SK-N-SH treated with all-trans-retinoic acid at 6 μM for 48 hours (cell line): ENCODE measurements around the gene MED4.

Source experiments
- ATAC-seq: fragments of 200-7000 bp; cut with Tn5 transposase; 3 replicates; pipeline ENCODE4 v1.9.1; 2020; ENCODE audit warnings: mild to moderate bottlenecking, moderate library complexity
- ARNTL ChIP-seq: fragments of 450-650 bp; formaldehyde crosslinking; IDR thresholded peaks from 2 replicates; pipeline ENCODE4 v1.5.0; 2020; ENCODE audit warnings: low read depth, mild to moderate bottlenecking, moderate library complexity, borderline replicate concordance
- BACH2 ChIP-seq: fragments of 250-450 bp; sonication (Bioruptor Pico); IDR thresholded peaks from 2 replicates; pipeline ENCODE4 v1.9.0; 2021; ENCODE audit warnings: mild to moderate bottlenecking, borderline replicate concordance
- CREB5 ChIP-seq: fragments of 250-450 bp; sonication (Bioruptor Pico); IDR thresholded peaks from 2 replicates; pipeline ENCODE4 v1.5.1; 2020; ENCODE audit warnings: low read depth, mild to moderate bottlenecking, moderate library complexity
- CSRNP3 ChIP-seq: fragments of 250-450 bp; sonication (Bioruptor Pico); IDR thresholded peaks from 2 replicates; pipeline ENCODE4 v1.5.1; 2021; ENCODE audit warnings: mild to moderate bottlenecking, moderate library complexity
- GLIS3 ChIP-seq: fragments of 250-450 bp; sonication (Bioruptor Pico); IDR thresholded peaks from 2 replicates; pipeline ENCODE4 v1.5.0; 2020; ENCODE audit warnings: mild to moderate bottlenecking, moderate library complexity
- ISL1 ChIP-seq: fragments of 250-450 bp; sonication (Bioruptor Pico); IDR thresholded peaks from 2 replicates; pipeline ENCODE4 v2.1.2; 2022; ENCODE audit warnings: mild to moderate bottlenecking, moderate library complexity
- OSR1 ChIP-seq: fragments of 250-450 bp; sonication (Bioruptor Pico); IDR thresholded peaks from 2 replicates; pipeline ENCODE4 v1.8.0; 2022; ENCODE audit warnings: moderate library complexity, mild to moderate bottlenecking, inconsistent platforms
- PATZ1 ChIP-seq: fragments of 250-450 bp; sonication (Bioruptor Pico); IDR thresholded peaks from 2 replicates; pipeline ENCODE4 v1.8.0; 2020; ENCODE audit warnings: mild to moderate bottlenecking, moderate library complexity, borderline replicate concordance
- POU6F1 ChIP-seq: fragments of 250-450 bp; sonication (Bioruptor Pico); IDR thresholded peaks from 2 replicates; pipeline ENCODE4 v1.8.0; 2021; ENCODE audit warnings: low read depth, mild to moderate bottlenecking, moderate library complexity, borderline replicate concordance
- RARB ChIP-seq: fragments of 250-450 bp; sonication (Bioruptor Pico); IDR thresholded peaks from 2 replicates; pipeline ENCODE4 v1.8.0; 2021; ENCODE audit warnings: mild to moderate bottlenecking, moderate library complexity
- TCF4 ChIP-seq: fragments of 250-450 bp; sonication (Bioruptor Pico); IDR thresholded peaks from 2 replicates; pipeline ENCODE4 v1.8.0; 2021; ENCODE audit warnings: mild to moderate bottlenecking, moderate library complexity, borderline replicate concordance
- TOX ChIP-seq: fragments of 250-450 bp; sonication (Bioruptor Pico); IDR thresholded peaks from 2 replicates; pipeline ENCODE4 v1.8.0; 2021; ENCODE audit warnings: mild to moderate bottlenecking, moderate library complexity, borderline replicate concordance
- TSHZ2 ChIP-seq: fragments of 250-450 bp; sonication (Bioruptor Pico); IDR thresholded peaks from 2 replicates; pipeline ENCODE4 v1.5.0; 2020; ENCODE audit warnings: mild to moderate bottlenecking, moderate library complexity
- ZFP30 ChIP-seq: fragments of 450-650 bp; formaldehyde crosslinking; IDR thresholded peaks from 2 replicates; pipeline ENCODE4 v1.5.0; 2022; ENCODE audit warnings: mild to moderate bottlenecking, moderate library complexity
- ZNF565 ChIP-seq: fragments of 450-650 bp; formaldehyde crosslinking; conservative IDR thresholded peaks from 2 replicates; pipeline ENCODE4 v1.5.0; 2020; ENCODE audit warnings: low read depth, mild to moderate bottlenecking, moderate library complexity
- ZNF70 ChIP-seq: fragments of 450-650 bp; formaldehyde crosslinking; IDR thresholded peaks from 2 replicates; pipeline ENCODE4 v1.5.0; 2020; ENCODE audit warnings: mild to moderate bottlenecking, moderate library complexity
- ZNF8 ChIP-seq: fragments of 450-650 bp; formaldehyde crosslinking; IDR thresholded peaks from 2 replicates; pipeline ENCODE4 v1.5.0; 2020; ENCODE audit warnings: mild to moderate bottlenecking, moderate library complexity

MED4 gene

GRCh38 chr13:48131533-48131932 is 36.6 kb upstream of the MED4 start:
- TF ChIP-seq ZFP30 (CRISPR knock-in tag): no peak
- TF ChIP-seq POU6F1 (CRISPR knock-in tag): no peak
- TF ChIP-seq ISL1: no peak
- no peak for TF ChIP-seq CREB5 (CRISPR knock-in tag)
- no peak for TF ChIP-seq OSR1 (CRISPR knock-in tag)
- TF ChIP-seq GLIS3 (CRISPR knock-in tag): no peak
- TF ChIP-seq ZNF565 (CRISPR knock-in tag): no peak
- TF ChIP-seq ZNF8 (CRISPR knock-in tag): no peak
- TF ChIP-seq ZNF70 (CRISPR knock-in tag): no peak
- no peak for TF ChIP-seq PATZ1
- TF ChIP-seq CSRNP3 (CRISPR knock-in tag): no peak
- TF ChIP-seq RARB: no peak
- no peak for TF ChIP-seq TSHZ2 (CRISPR knock-in tag)
- TF ChIP-seq BACH2: no peak
- no peak for TF ChIP-seq TOX (CRISPR knock-in tag)
- TF ChIP-seq ARNTL: no peak
- no peak for ATAC-seq

- TF ChIP-seq TSHZ2 (CRISPR knock-in tag) (no peak), TCF4 (CRISPR knock-in tag) (no peak), ISL1 (peak; percentile 44; the same call in 1 of the 2 replicates)
- peak; percentile 85 for ATAC-seq
Measured at GRCh38 chr13:48126944-48127830, 32.3 kb upstream of the MED4 start.
